ENCODE results near the gene SLC16A13.
"Not testable (repeated sequence)": the region's sequence is repeated elsewhere in the genome, so short reads cannot be mapped to it uniquely, and the experiment has no call there.

Gene SLC16A13

GRCh38 chr17:7034955-7035590 lies 742 bp upstream of the SLC16A13 start:
- DNase-seq: peak; percentile 50 to 59

DNA sequence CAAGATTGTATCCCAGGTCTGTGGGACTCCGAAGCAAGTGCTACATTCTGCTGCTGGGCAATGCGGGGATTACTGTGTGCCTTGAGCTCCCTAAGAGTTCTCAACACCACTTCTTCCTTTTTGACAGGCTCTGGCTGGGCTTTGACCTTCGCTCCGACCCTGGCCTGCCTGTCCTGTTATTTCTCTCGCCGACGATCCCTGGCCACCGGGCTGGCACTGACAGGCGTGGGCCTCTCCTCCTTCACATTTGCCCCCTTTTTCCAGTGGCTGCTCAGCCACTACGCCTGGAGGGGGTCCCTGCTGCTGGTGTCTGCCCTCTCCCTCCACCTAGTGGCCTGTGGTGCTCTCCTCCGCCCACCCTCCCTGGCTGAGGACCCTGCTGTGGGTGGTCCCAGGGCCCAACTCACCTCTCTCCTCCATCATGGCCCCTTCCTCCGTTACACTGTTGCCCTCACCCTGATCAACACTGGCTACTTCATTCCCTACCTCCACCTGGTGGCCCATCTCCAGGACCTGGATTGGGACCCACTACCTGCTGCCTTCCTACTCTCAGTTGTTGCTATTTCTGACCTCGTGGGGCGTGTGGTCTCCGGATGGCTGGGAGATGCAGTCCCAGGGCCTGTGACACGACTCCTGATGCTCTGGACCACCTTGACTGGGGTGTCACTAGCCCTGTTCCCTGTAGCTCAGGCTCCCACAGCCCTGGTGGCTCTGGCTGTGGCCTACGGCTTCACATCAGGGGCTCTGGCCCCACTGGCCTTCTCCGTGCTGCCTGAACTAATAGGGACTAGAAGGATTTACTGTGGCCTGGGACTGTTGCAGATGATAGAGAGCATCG lies 2.4 kb downstream of the SLC16A13 start:
- DNase-seq: no peak

GRCh38 chr17:7039832-7040231 lies 4.0 kb downstream of the SLC16A13 start:
- DNase-seq: no peak

GRCh38 chr17:7041607-7042500 lies 6.0 kb downstream of the SLC16A13 start:
- no peak for DNase-seq

DNA sequence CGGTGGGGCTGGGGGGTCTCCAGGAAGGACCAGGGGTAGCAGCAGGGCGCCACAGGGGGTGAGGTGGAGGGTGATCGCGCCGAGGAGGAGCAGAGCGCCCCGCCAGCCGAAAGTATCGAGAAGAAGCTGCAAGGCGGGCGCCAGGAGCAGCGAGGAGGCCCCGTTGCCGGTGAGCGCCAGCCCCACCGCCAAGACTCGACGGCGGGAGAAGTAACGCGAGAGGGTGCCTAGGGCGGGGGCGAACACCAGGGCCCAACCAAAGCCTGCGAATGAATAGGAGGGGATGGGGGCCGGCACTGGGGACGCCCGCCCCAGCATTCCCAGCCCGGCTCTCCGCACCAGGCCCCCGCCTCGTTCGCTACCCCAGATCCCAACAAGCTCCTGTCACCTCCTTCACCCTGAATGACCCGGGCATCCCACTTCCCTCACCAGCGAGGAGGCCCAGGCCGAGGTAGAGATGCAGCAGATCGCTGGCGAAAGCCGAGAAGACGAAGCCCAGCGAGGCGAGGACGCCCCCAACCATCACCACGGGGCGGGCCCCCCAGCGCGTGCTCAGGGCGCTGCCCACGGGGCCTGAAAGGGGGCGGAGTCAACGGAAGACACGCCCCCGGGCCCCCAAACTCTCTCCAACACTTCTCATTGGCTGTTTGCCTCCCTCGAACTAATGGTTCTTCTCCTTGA lies 6.8 kb downstream of the SLC16A13 start:
- peak in 1 of 2 donors; percentile 42 for DNase-seq

DNA sequence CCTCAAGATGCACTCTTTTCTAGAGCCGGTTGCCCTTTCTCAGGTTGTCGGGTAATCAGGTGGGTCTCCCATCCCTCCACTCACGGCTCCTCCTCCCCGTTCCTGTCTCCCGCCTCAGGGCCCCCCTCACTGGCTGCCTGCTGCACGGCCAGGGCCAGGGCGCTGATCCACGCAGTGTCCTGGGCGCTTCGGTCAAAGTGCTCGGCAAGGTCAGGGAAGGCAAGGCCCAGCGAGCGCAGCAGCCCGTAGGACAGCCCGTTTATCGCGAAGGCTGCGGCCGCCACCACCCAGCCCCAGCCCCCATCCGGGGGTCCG lies 7.3 kb downstream of the SLC16A13 start:
- DNase-seq: no peak

DNA sequence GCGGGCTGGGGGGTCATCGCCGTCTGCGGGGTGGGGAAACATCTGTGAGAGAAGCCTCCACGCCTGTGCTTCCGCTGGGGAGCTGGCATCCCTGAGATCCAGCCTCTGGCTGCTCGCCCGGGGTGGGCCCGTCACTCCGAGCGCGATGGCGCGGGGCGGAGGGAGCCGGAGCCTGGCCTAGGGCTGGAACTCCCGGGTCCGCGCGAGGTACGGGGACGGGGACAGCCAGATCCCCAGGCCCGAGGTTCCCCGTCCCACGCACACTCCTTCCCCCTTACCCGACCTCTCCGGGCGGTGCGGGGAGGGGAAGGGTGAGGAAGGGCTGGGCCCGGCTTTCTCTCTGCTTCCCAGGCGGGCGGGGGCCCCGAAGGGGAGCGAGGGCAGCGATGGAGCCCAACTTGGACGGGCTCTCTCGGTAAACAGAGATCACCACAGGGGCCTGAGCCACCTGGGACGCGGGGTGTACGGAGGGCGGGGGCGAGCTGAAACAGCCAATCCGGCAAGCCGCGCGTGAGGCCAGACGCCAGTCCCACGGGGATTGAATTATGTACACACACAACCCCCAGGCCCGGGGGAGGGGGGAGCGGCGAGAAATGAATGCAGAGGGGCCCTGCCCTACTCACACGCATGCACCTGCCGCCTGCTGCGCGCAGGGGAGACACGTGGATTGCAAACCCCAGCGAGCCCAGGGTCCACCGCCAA lies 7.8 kb downstream of the SLC16A13 start, which contains the start of gene SLC16A11:
TSS of gene SLC16A11 (minus strand) at position 596 of the 702 bp plus-strand sequence. CDS start at position 17, 579 bp downstream.
- no peak for DNase-seq

- peak in 1 of 2 donors; percentile 60 for DNase-seq
These were observed 9.8 kb downstream of the SLC16A13 start for GRCh38 chr17:7045492-7046126.

GRCh38 chr17:7046127-7046724 lies 10.4 kb downstream of the SLC16A13 start:
- no peak for DNase-seq

DNA sequence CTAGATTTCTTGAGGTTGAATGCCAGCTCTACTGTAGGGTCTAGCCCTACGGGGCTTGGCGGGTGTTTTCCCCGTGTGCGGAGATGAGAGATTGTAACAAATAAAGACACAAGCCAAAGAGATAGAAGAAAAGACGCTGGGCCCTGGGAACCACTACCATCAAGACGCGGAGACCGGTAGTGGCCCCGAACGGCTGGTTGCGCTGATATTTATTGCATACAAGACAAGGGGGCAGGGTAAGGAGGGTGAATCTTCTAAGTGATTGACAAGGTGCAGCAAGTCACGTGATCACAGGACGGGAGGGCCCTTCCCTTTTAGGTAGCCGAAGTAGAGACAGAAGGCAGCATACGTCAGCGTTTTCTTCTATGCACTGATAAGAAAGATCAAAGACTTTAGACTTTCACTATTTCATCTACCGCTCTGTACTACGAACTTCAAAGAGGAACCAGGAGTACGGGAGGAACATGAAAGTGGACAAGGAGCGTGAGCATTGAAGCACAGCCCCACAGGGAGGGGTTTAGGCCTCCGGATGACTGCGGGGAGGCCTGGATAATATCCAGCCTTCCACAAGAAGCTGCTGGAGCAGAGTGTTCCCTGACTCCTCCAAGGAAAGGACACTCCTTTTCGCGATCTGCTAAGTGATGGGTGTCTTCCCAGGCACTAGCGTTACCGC lies 11.0 kb downstream of the SLC16A13 start:
- DNase-seq: peak; percentile 70 to 75

DNA sequence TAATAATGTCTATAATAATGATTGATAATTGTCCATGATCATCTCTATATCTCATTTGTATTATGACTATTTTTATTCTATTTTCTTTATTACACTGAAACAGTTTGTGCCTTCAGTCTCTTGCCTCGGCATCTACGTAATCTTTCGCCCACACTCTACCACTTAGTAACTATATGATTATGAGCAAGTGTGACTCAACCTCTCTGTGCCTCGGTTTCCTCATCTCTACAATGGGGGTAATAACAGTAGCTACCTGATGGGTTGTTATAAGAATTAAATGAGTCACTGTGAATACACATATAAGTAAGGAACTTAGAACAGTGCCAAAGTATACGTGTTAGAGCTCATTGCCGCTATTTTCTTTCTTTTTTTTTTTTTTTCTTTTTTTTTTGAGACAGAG lies 11.8 kb downstream of the SLC16A13 start:
- DNase-seq: no peak

- DNase-seq: no peak
These were observed 13.2 kb downstream of the SLC16A13 start for GRCh38 chr17:7048968-7049367.

DNA sequence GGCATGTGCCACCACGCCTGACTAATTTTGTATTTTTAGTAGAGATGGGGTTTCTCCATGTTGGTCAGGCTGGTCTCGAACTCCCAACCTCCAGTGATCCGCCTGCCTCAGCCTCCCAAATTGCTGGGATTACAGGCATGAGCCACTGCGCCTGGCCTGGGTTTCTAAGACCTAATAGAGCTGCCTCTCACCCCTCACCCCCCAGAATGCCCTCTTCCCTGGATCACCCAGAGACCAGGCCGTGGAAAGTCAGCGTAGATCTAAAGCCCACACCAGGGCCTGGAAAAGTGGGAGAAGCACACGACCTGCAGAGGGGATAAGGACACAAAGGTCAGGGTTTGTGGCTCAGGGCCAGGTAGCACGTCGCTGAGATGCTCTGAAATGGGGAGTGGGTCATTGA lies 14.8 kb downstream of the SLC16A13 start:
- DNase-seq: not testable (repeated sequence)

DNA sequence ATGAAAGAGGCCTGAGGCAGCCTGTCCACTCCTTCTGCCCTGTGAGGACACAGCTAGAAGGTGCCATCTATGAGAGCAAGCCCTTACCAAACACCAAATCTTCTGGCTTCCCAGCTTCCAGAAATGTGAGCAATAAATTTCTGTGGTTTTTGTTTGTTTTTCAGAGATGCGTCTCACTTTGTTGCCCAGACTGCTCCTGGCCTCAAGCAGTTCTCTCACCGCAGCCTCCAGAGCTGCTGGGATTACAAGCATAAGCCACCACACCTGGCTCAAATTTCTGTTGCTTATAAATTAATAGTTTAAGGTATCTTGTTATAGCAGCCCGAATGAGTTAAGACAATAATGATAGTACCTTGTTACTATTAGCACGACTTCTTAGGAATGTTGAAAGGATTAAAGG lies 20.6 kb downstream of the SLC16A13 start:
- no peak for DNase-seq

GRCh38 chr17:7058831-7059447 lies 23.1 kb downstream of the SLC16A13 start:
- no peak for DNase-seq

DNA sequence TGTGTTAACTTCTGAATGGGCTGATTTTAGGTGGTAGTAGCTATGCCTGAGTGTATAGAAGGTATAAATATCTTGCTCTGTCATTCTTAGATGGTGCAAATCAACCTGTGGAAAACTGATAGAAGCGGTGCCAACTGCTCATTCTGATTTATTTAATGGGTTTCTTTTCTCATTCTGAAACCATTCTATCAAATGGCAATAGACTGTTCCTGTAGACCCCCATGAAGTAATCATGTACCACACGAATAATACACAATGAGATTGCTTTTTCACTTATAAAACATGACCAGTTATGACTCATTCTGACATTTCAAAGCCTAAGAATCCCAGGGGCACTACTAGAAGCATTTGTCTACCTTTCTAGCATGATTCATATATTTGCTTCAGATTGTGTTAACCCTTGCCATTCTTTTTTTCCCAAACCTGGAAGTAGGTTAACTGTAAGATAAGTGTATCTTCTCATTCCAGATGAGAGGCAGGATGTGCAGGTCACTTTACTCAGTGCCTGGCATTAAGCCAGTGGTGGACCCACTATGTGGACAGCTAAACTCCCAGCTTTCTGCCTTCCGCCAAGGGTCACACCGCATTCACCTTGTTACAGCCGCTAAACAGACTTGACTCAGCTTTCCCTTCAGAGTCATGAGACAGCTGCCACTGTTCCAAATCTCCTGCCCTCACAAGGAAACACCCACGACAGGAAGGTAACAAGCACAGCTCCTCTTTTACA lies 24.5 kb downstream of the SLC16A13 start:
- peak; percentile 27 to 28 for DNase-seq

- DNase-seq: no peak
These were observed 27.8 kb downstream of the SLC16A13 start for GRCh38 chr17:7063518-7064094.

DNA sequence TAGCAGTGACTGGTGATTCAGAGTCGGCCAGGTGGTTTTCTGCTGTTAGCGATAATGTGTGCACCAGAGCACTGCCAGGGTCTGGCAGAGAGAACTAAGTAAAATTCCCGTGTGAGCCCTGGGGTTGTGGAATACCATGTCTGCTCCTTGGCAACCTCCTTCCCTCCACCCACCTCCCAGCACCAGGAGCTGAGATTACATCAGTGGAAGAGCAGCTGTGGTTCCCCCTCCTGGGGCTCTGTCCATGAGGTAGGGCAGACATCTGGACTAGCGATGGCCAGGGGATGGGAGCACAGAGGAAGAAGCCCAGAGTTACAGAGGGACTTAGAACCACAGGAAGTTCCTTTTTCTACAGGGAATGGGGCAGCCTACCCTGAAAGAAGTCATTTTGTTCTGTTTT lies 28.4 kb downstream of the SLC16A13 start:
- DNase-seq: no peak

GRCh38 chr17:7067198-7067597 lies 31.4 kb downstream of the SLC16A13 start:
- no peak for DNase-seq
